ENCODE measurements around the gene GSTT2.
"Not testable (repeated sequence)": the region's sequence is repeated elsewhere in the genome, so short reads cannot be mapped to it uniquely, and the experiment has no call there.

Gene GSTT2

GRCh38 chr22:23974836-23975352, 5.0 kb upstream of the GSTT2 start:
- DNase-seq: not testable (repeated sequence)

DNA sequence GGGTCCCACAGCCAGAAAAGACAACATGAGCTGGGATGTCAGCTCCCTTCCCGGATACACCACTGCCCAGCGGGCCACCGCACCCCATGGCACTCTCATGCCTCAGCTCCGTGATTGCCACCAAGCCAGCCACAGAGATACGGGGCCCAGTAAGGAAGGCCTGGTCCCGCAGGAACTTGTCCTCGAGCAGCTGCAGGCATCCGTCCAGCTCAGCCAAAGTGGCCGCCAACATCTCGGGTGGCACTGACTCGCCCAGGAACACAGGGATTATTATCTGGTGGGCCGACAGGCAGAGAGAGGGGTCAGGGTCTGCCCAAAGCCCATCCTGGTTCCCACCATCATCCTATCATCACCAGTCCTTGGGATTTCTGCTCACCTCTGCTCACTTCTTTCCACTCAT, 2.6 kb upstream of the GSTT2 start:
- not testable (repeated sequence) for DNase-seq

DNA sequence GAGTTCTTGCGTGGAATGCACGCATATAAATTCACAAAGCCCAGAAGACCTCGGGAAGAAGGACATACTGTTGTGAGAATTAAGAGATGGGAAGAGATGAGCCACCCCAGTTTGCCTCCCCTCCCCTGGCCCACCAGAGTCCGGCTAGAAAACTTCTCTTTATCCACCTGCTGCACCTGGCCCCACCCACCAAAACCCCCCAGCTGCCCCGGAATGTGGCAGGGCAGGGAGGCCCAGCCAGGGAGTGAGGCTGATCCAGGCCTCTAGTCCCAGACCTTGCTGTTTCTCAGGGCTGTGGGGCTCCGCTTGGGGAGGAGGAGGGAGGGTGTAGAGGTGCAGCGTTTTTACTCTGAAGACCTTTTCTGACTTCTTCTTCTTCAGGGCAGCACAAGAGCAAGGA, 633 bp downstream of the GSTT2 start:
- not testable (repeated sequence) for DNase-seq

DNA sequence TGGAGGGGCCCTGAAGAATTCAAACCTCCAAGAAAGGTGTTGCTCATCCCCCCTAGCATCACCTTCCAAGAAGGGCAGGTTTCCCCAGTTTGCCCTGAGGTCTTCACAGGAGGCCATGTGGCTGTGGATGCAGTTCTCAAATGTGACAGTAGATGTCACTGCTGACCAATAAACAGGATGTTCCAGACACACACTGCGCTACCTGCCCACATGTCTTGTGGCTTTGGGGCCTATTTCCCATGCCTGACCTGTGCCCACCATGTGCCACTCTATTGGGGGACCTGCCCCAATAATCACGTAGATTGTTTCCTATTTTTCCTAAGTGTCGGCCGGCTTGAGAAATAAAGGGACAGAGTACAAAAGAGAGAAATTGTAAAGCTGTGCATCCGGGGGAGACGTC, 4.5 kb downstream of the GSTT2 start:
- no peak for DNase-seq

DNA sequence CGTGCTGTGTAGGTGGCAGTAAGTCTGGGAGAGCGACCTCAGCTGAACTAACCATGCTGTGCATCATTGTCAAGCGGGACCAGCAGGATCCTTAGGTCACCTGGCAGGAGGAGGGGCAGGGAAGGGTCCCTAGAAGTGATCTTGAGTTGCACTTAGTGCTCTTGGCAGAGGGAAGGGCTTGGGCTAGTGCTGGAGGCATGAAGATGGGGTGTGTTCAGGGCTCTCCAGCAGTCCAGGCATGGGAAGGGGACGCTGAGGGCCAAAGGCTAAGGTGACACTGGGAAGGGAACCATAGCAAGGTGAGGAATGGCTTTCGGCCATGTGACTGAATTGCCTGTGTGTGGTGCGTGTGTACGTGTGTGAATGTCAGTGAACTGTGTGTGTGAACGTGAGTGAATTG, 6.2 kb downstream of the GSTT2 start:
- not testable (repeated sequence) for DNase-seq

DNA sequence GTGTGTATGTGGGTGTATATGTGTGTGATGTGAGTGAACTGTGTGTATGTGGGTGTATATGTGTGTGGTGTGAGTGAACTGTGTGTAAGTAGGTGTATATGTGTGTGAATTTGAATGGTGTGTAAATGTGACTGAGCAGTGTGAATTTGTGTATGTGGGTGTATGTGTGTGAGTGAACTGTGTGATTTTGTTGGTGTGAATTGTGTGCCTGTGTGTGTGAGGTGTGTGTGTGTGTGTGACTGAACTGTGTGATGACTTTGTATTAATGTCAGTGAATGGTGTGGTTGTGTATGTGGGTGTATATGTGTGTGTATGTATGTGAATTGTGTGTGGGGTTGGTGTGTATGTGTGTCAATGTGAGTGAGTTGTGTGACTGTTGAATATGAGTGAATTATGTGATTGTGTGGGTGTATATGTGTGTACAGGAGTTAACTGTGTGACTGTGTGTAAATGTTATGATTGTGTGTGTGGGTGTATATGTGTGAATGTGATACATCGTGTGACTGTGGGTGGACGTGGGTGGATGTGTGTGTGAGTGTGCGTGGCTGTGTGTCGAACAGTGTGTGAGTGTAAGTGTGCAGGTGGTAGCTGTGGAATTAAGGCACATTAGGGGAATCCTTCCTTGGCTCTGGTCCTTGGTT, 6.7 kb downstream of the GSTT2 start:
- DNase-seq: not testable (repeated sequence)

- not testable (repeated sequence) for DNase-seq
Measured at GRCh38 chr22:23989583-23990244, 9.8 kb downstream of the GSTT2 start.

- DNase-seq: not testable (repeated sequence)
Measured at GRCh38 chr22:23993080-23993479, 13.1 kb downstream of the GSTT2 start.

GRCh38 chr22:23993581-23994177, 13.7 kb downstream of the GSTT2 start:
- not testable (repeated sequence) for DNase-seq

DNA sequence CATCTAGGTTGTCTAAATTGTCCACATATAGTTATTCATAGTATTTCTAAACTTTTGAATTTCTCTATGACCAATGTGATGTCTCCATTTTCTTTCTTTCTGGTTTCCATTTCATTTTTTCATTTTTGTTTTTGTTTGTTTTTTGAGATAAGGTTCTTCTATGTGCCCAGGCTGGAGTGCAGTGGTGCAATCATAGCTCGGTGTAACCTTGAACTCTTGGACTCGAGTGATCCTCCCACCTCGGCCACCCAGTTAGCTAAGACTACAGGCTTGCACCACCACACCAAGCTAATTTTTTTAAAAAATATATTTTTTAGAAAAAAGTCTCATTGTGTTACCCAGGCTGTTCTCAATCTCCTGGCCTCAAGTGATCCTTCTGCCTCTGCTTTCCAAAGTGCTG, 17.2 kb downstream of the GSTT2 start:
- DNase-seq: no peak

DNA sequence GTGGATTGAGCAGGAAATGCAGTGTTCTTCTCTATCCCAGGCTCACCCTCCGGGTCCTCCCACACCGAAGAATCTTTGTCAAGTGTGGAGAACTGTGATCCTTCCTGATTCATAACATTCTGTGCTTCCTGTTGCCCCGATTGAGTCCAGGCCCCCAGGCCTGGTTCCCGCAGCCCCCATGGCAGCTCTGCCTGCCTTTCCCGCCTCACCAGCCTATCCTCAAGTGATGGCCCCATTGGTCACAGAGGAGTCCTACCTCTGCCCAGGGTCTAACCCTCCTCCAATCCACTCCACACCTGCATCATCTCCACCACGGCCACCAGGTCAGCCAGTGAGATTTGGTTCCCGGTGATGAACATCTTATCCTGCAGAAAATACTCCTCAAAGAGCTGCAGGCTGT, 19.8 kb downstream of the GSTT2 start:
- not testable (repeated sequence) for DNase-seq

DNA sequence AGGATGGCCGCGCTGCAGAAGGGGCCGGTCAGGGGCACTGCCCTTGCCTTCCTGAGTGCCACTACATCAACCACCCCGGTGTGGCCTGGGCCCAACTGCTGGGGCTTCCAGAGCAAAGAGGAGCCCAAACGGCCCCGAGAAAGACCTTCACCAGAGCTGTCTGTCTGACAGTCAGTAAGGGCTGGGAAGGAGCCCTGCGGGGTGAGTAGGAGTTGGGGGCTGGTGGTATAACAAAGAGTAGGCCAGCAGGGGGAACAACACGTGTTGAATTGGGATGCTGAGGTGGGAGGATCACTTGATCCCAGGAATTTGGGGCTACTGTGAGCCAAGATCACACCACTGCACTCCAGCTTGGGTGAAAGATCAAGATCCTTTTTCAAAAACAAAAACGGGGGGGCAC, 21.4 kb downstream of the GSTT2 start:
- no peak for DNase-seq

DNA sequence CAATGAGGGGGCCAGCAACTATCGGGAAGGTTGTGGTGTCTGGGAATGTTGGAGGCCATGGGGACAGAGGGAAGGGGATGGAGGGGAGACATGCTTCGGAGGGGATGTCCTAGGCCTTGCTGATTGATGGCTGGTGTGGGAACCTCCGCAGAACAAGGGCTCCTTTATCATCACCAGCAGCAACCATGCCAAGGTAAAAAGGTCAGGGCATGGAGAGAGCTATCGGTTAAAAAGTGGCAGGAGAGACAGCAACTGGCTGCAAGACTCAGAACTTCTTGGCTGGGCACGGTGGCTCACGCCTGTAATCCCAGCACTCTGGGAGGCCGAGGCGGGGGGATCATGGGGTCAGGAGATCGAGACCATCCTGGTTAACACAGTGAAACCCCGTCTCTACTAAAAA, 22.3 kb downstream of the GSTT2 start:
- DNase-seq: no peak

DNA sequence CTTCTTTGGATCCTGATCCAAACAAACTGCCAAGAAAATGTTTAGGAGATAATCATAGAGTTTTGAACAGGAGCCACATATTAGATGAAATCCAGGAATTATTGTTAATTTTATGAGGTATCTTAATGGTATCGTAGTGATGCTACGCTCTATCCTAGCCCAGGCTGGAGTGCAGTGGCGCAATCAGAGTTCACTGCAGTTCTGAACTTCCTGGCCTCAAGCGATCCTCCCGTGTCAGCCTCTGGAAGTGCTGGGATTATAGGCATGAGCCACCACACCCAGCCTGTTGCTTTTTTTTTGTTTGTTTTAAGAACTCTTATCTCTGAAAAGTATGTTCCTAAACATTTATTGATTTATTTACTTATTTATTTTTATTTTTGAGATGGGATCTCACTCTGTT, 22.9 kb downstream of the GSTT2 start:
- DNase-seq: no peak

DNA sequence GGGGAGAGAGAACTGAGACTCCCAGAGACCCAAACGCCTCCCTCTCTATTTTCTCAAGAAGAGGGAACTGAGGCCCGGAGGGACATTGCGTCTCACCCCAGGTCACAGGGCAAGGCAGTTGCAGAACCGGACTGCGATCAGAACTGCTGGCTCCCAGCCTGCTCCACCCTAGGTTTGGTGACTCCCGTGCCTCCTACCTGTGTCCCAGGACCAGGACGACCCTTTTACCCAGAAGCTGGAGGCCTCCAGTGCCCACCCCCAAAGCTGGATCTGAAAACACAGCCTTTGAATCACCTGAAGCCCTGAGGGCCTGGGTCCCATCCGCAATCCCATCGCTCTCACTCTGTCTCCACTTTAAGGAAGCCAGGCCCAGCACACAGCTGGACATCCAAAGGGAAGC, 24.0 kb downstream of the GSTT2 start:
- DNase-seq: no peak

DNA sequence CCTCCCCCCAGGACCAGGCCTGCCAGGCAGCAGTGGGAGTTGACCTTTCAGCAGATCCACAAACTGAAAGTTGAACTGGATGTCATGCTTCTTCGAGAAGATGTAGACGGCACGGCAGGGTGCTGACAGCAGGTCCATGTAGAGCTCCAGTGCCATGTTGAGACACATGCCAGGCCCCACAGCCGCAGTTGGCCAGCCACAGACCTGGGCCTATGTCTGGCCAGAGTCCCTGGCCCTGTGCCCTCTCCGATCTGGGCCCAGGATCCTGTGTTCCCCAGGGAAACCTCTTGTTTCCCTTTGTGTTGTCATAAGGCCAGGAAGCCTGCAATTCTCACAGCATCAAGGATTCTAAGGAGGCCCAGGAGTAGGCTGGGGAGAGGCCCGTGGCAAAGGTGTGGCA, 25.3 kb downstream of the GSTT2 start, which contains the start of gene GSTT4:
Gene GSTT4, minus strand, starts transcription at position 253 of the 400 bp plus-strand sequence. Its CDS starts 97 bp downstream, at position 156.
- no peak for DNase-seq

GRCh38 chr22:24006207-24006913, 26.4 kb downstream of the GSTT2 start:
- no peak for DNase-seq

- no peak for DNase-seq
Measured at GRCh38 chr22:24006914-24007214, 26.9 kb downstream of the GSTT2 start.

DNA sequence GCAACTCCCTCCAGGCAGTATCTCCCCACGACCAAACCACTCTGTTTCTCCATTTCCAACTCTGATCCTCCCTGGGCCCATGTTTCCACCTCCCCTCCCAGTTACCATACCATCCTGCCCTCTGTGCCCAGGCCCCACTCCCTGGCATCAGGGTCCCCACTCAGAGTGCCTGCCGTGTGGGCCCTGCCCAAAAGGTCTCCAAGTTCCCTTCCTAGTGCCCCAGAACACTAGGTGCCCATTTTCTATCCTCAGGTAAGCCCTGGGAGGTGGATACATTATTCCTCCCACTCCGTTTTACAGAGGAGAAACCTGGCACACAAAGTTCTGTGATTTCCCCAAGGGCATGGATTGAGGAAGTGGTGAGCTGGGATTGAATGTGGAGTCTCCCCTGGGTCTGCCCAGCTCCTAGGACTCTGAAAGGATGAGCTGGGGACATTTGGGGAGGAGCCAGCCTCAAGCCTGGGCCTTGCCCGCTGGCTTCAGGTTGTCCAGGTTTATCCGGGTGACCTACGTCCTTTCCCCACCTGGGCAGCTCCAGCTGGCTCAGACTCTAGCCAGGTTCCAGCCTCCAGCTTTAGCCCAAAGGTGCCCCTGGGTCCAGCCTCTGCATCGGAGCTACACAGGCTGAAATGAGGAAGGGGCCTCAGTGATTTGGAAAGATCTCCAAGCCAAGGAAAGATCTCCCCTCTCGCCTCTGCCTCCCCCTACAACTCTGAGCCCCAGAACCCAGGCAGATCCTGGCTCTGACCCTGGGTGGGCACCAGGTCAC, 27.5 kb downstream of the GSTT2 start:
- no peak for DNase-seq

GRCh38 chr22:24008022-24008283, 28.0 kb downstream of the GSTT2 start:
- no peak for DNase-seq

DNA sequence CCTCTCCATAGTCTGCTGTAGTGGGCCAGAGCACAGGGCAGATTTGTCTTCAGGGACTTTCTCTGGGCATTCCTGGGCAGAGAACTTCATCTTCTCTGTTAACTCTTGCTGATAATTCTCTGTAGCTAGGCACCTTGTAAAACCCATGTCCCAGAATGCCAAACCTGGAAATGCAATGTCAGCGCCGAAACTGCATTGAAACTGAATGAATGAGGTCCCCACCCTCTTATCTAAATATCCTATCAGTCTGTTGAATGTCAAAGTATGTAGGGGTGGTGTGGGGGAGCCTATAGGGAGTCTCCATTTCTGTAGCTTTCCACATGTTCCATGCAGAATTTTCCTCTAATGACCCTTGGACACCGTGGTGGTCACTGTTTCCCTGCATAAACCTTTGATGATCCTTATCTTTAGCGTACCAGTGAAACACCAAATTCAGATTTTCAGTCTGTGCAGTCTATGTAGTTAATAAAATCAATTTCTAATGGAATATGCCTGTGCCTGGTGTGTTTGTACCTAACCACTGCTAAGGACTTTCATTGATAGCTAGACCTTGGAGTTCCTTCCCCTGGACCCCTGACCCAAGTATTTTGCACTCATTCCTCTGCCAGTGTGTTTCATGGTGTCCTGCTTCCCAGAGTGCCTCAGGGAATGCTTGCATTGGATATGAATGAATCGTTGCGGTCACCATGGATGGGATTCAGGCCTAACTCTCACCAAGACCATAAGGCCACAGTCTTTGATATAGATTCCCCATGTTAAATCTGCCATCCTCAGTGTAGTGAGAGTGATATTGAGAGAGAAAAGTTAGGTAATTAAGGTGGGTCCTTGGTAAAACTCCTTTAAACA, 28.7 kb downstream of the GSTT2 start:
- DNase-seq: no peak
